ENCODE measurements around the gene CAND1.
"Not testable (repeated sequence)": the region's sequence is repeated elsewhere in the genome, so short reads cannot be mapped to it uniquely, and the experiment has no call there.

The CAND1 gene

DNA sequence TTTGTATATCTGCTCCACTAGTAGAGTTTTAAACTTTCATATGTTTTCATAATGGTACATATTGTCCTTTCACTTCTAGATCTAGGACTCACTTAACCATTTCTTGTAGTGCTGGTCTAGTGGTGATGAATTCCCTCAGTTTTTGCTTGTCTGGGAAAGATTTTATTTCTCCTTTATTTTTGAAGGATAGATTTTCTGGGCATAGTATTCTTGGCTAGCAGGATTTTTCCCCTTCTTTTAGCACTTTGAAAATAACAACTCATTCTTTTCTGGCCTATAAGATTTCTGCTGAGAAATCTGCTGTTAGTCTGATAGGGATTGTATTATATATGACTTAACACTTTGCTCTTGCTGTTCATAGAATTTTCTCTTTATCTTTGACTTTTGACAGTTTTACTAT is 69.3 kb downstream of the CAND1 start:
- no peak for DNase-seq (ENCODE audit: low read depth in 1 of 2, low spot score in 1 of 2)

DNA sequence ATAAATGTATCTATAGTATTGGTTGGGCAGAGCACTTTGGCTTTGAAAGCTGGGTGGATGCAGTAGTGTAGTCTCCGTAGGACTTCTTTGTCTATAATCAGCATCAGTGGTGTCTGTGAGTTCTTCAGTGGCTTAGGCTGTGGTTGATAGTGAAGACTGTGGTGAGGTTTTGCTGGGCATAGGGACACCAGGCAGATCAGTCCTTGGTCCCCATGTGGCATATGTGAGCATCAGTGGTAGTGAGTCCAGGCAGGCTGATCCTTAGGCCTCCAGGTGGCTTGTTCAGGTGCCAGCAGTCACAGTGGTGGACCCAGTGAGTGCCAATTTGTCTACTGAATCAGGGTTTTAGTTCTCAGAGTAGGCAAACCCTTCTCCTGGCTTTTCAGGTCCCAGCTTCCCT is 70.4 kb downstream of the CAND1 start:
- DNase-seq (ENCODE audit: low read depth in 1 of 2, low spot score in 1 of 2) = no peak

DNA sequence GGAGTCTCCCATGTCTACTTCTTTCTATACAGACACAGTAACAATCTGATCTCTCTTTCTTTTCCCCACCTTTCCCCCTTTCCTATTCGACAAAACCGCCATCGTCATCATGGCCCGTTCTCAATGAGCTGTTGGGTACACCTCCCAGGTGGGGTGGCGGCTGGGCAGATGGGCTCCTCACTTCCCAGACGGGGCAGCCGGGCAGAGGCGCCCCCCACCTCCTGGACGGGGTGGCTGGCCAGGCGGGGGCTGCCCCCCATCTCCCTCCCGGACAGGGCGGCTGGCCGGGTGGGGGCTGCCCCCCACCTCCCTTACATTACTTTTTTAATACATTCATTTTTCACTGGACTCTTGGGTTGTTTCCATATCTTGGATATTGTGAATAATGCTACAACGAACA is 71.9 kb downstream of the CAND1 start:
- DNase-seq (ENCODE audit: low read depth in 1 of 2, low spot score in 1 of 2) = not testable (repeated sequence)

DNA sequence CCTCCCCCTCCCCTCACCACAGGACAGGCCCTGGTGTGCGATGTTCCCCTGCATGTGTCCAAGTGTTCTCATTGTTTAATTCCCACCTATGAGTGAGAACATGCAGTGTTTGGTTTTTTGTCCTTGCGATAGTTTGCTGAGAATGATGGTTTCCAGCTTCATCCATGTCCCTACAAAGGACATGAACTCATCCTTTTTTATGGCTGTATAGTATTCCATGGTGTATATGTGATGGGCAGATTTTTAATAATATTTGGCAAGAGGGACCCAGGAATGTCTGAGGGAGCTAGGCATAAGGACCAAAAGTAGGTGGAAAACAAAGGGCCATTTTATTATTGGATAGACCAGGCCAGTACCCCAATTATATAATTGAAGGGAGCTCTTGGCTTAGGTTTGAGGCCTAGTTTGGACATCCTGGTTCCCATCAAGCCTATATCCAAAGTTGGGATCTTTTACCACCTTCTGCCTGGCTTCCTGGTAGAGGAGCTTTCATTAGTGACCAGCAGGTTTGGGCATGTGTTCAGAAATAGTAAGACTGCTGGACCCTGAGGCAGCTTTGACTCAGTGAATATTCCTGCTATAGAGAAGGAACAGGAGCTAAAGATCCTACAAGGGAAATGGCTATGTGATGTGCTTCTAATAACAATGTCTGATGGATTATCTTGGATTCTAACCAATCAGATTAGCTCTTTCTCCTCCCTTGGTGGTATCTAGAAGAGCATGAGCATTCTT is 76.0 kb downstream of the CAND1 start:
- DNase-seq (ENCODE audit: low read depth in 1 of 2, low spot score in 1 of 2) = no peak

DNA sequence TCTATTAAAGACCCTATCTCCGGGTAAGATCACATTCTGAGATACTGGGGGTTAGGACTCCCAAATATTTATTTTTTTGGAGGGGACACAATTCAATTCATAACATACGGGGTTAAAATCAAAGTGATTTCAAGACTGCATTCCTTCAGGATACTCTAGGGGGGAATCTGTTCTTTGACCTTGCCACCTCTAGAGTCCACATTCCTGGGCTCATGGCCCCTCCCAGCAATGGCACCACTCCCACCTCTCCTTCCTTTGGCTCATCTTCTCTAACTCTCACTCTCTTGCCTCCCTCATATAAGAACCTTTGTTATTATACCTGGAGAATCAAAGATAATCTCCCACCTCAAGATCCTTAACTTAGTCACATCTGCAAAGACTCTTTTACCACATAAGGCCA is 79.5 kb downstream of the CAND1 start:
- DNase-seq (ENCODE audit: low read depth in 1 of 2, low spot score in 1 of 2) = no peak

DNA sequence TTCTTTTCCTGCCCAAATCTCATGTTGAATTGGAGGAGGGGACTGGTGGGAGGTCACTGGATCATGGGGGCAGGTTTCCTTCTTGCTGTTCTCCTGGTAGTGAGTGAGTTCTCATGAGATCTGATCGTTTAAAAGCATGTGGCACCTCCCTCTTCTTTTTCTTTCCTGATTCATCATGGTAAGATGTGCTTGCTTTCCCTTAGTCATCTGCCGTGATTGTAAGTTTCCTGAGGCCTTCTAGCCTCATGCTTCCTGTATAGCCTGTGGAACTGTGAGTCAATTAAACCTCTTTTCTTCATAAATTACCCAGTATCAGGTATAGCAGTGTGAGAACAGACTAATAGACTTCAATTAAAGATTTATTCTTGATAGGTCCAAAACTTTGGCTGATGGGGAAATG is 83.5 kb downstream of the CAND1 start:
- DNase-seq (ENCODE audit: low read depth in 1 of 2, low spot score in 1 of 2) = no peak

DNA sequence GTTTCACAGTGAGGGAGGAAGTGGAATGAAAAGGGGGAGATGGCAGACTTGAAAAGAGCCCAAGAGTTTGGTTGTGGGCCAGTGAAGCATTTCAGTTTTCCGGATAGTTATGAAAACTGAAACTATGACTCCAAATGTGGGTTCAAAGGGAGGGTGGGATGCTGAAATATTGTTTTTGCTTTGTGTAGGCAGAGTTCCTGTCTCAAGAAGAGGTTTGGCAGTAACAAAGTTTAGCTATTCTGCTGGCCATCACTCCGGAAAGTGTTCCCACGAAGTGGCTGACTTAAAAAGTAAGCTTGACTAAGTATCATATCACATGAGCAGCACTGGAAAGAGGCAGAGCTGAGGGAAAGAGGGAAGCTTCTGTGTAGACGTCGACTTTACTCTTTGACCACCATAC is 85.2 kb downstream of the CAND1 start:
- no peak for DNase-seq (ENCODE audit: low read depth in 1 of 2, low spot score in 1 of 2)

DNA sequence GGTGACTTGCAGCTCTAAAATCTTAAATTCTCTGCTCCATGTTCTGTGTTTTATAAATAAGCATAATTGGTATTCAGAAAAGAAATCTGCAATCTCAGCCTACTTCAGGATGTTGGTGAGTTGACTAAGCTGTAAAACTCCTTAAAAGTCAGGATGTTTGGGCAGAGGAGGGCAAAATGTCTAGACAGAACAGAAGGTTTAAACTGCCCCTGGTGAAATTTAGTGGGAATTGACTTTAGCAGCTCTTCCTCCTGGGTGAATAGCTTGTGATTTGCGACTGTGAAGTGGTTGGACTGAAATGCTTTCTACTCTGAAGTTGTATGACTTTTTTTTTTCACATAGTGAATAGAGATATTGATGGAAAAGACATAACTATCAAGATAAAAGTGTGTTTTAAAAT is 85.8 kb downstream of the CAND1 start:
- DNase-seq (ENCODE audit: low read depth in 1 of 2, low spot score in 1 of 2) = no peak

DNA sequence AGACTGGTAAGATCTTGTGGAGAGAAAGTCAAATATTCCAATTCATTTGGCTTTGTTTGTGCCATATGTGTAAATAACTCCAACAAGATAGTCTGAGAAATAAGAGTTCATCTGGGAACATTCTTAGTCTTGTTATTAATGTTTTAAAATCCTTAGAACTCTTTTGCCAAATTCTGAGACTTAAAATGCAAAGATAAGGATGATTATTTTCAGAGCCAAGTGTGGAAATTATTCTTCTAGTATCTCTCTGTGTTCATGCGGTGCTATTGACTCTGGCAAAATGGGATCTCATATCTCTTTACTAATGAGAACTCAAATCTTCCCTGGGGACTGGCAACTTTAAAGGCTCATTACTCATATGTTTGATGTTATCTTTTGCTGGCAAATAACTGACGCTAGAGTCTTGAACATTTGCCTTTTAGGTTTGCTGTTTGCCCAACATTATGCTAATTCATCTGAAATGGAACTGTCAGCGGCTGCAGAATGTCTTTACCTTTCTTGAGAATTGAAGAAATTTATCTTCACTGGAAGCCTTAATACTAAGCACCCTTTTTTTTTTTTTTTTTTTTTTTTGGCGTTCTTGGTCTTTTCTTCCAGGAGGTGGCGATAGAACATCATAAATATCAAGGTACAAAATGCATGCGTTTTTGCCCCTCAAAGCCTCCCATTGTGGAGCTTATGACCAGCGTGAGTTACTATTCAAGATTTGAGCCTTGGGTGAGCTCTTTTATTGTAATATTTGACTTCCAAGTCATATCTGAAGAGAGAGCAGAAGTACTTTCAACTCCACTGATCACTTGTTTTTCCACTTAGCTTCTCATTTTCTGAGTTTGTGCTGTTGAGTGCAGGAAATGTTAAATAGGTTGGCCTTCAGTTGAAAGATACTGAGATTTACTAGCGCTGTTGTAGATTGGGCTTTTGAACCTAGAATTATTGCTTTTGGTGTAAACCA is 86.5 kb downstream of the CAND1 start:
- DNase-seq (ENCODE audit: low read depth in 1 of 2, low spot score in 1 of 2) = no peak

DNA sequence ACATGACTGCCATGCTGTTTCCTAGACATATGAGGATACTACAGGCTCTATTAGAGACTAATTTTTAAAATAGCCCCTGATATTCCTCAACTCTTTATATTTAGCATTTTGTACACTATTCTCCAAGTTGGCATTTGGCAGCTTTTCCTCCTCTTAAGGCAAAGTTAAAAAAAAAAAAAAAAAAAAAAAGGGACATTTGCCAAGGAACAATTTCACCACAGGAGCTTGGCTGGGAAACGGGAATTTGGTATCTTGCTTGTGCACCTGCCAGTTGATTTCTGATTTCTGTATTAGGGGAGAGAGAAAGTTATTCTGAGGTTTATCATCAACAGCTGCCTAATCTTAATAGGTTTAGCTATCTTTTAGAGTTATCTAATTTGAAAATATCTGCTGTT is 87.2 kb downstream of the CAND1 start:
- DNase-seq (ENCODE audit: low read depth in 1 of 2, low spot score in 1 of 2) = no peak

DNA sequence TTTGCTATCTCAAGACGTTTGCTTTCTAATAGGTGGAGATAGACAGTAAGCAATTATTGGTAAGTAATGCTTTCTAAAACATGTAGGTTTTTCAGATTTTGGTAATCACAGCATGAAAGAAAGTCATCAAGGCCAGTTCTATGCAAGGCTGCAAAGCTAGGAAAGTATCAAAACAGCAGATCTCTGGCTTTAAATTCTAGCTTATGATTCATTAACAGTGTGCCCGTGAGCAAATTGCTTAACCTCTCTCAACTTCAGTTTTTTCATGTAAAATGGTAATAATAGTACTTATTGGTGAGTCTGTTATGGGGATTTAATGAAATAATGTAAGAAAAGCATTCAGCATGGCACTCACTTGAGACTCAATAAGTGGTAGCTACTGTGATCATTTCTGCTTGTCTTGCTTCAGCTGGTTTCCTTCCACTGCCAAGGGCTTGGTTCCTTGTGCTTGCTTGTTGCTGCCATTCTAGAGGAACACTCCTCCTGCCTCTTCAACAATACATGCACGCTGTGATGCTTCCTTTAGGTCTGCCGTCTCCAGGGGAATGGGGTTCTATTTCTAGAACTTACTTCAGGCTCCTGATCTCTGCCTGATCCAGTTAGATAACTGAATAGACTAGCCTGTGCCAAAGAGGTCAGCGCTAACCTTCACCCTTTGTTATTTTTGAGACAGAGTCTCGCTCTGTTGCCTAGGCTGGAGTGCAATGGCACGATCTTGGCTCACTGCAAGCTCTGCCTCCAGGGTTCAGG is 88.4 kb downstream of the CAND1 start:
- no peak for DNase-seq (ENCODE audit: low read depth in 1 of 2, low spot score in 1 of 2)

DNA sequence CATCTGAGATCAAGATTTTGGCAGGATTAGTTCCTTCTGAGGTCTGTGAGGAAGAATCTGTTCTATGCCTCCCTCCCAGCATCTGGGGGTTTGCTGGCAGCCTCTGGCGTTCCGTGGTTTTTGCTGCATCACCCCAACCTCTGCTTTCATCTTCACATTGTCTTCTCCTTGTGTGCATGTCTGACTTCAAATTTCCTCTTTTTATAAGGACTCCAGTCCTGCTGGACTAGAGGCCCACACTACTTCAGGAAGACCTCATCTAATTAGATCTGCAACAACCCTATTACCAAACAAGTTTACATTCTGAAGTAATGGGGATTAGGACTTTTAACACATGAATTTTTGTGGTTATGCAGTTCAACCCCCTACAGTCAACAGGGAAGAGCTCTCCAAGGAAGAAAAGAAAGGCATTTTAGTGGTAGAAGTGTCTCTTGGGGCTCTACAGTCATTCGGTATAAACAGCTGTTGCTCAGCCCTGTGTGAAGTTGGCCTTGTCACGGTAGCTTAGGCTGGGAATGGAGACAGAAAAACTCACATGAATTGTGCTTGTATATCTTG is 89.7 kb downstream of the CAND1 start:
- DNase-seq (ENCODE audit: low read depth in 1 of 2, low spot score in 1 of 2) = no peak

DNA sequence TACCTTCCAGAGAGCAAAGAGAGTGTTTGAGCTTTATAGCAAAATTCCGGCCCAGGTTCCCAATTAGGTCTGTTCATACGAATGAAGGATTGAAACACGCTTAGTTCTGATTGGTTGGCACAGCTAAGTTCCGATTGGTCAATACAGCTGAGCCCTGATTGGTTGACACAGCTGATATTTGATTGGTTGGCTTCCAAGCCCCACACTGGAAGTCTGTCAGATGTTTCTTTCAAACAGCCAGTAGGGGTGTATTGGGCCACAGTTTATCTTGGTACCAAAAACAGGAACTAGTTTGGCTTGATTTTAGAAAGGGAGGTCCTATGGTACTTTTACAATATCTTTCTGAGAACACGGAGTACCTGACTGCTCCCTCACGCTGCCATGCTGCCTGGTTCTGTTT is 93.4 kb downstream of the CAND1 start:
- no peak for DNase-seq (ENCODE audit: low read depth in 1 of 2, low spot score in 1 of 2)

DNA sequence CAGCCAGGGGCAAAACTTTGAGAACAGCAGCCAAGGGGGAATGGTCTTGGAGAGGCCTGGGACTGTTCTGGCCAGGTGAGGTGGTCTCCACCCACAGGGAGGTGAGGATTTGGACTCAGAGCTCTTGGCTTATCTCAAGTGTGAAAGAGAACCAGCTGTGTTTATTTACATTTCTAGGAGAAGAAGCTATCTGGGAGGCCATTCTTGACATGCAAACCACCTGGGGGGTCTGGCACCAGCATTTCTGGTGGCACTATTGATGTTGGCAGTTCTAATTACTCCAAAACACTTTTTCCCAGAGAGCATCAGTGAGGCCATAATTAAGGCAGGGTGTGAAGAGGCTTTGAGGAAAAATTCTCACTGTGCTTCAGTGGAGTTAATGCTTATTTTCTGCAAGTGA is 95.1 kb downstream of the CAND1 start:
- DNase-seq (ENCODE audit: low read depth in 1 of 2, low spot score in 1 of 2) = no peak

DNA sequence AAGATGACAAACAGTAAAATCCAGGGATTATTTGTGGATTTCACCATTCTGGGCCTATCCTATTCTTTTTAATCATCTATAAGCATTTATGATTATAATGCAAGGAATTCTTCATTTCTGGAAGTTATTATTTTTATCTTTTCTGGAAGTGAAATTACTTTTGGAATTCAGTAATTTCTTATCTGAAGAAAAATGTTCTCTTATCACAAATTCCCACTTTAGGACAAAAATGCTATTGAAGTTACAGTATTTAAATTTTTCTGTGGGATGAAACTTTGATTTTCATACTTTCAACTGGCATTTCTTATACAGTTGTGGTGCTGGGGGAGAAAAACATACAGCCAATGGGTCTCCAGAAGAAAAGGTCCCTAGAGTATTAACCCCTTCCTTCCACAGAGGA is 96.0 kb downstream of the CAND1 start:
- DNase-seq (ENCODE audit: low read depth in 1 of 2, low spot score in 1 of 2) = no peak

DNA sequence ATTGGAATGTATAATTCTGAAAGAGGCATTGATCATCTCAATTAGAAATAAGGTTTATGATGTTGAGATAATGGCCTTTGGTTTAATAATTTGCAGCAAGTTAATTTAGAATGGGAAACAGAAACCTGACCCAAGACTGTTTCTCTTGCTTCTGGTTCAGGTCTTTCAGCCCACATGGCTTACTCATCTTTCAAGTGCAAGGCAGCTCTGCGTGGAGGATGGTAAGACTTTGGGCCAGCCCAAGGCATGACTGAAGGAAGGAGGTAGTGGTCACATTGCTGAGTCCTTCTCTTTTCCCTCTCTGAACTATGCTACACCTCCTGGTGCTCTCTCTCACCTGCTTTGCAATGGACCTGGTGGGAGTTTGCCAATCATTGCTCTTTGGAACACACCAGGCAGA is 98.7 kb downstream of the CAND1 start:
- no peak for DNase-seq (ENCODE audit: low read depth in 1 of 2, low spot score in 1 of 2)

Measured in activated T-helper 1 cell treated with anti-CD3 and anti-CD28 coated beads, Interleukin-2, amount 50 U/mL, for 16 hours (primary cell).